ENCODE measurements around the gene GDF2.

The GDF2 gene

GRCh38 chr10:47322300-47323061 lies at the start of gene GDF2:
TSS of gene GDF2 (plus strand) at chr10:47322454. CDS start at chr10:47322669, 215 bp downstream.
- TF ChIP-seq, protein P1, sequence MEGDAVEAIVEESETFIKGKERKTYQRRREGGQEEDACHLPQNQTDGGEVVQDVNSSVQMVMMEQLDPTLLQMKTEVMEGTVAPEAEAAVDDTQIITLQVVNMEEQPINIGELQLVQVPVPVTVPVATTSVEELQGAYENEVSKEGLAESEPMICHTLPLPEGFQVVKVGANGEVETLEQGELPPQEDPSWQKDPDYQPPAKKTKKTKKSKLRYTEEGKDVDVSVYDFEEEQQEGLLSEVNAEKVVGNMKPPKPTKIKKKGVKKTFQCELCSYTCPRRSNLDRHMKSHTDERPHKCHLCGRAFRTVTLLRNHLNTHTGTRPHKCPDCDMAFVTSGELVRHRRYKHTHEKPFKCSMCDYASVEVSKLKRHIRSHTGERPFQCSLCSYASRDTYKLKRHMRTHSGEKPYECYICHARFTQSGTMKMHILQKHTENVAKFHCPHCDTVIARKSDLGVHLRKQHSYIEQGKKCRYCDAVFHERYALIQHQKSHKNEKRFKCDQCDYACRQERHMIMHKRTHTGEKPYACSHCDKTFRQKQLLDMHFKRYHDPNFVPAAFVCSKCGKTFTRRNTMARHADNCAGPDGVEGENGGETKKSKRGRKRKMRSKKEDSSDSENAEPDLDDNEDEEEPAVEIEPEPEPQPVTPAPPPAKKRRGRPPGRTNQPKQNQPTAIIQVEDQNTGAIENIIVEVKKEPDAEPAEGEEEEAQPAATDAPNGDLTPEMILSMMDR (IDR thresholded peaks at IDR 0.05; ENCODE audit: low read depth, low read length, missing control alignments) = no peak
- no peak for DNase-seq (ENCODE audit: extremely low read depth, low read depth)
- no peak within 1 kb of the TSS for H3K4me3 ChIP-seq (replicated peaks; ENCODE audit: low read depth, low read length)

DNA sequence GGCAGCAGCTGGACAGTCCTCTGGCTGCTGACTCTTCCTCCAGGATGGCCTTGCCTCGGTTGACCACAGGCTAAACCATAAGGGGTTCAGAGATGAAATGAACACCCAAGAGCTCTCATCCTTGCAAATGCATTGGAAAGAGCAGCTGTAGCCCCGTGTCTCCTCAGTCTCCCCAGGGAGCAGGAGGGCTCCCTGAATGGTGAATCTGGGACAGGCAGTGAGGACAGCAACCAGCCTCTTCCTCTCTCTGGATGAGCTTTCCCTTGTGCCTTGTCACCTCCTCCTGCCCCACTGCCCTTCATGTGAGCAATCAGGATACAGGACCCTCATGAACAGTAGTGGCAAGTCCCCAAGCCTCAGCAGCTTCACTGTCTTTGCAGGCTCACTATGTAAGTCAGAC lies 46.2 kb upstream of the GDF2 start:
- H3K4me3 ChIP-seq (replicated peaks; ENCODE audit: low read depth, low read length) = no peak overlapping the region
- TF ChIP-seq, protein P1 (IDR thresholded peaks at IDR 0.05; ENCODE audit: low read depth, low read length, missing control alignments) = no peak
- no peak for DNase-seq (ENCODE audit: extremely low read depth, low read depth)

DNA sequence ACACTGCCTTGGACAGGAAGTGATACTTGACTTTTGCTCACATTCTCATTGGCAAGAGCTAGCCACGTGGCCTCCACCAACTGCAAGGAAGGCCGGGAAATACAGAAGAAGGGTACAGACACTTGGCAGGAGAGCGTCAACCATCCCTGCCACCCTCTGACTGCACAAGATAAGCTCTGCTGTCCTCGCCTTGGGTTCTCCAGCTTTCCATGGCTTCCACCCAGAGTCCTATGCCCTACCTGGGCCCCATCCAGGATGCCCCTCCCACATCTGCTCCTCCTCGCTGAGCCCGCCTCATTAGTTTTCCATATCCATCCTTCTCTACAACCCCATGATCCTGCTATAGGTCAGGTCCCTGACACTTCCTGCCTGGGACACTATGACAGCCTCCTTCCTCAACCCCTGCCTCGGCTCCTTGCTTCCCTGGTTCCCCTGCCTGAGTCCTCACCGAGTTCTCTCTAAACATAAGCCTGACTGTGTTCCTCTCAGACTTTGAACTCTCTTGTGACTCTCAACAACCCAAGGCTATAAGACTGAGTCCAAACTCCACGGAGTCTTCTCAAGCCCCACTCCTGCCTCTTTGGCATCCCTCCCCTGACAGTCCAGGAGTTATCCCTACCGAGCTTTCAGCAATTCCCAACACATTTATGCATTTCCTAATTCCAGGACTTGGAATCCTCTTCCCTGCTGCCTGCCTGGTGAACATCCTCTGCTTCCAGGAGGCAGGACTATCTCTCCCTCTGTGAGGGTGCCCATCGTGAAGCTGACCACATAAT lies 45.5 kb upstream of the GDF2 start:
- TF ChIP-seq, protein P1 (IDR thresholded peaks at IDR 0.05; ENCODE audit: low read depth, low read length, missing control alignments) = no peak
- DNase-seq (ENCODE audit: extremely low read depth, low read depth) = no peak
- H3K4me3 ChIP-seq (replicated peaks; ENCODE audit: low read depth, low read length) = no peak overlapping the region

DNA sequence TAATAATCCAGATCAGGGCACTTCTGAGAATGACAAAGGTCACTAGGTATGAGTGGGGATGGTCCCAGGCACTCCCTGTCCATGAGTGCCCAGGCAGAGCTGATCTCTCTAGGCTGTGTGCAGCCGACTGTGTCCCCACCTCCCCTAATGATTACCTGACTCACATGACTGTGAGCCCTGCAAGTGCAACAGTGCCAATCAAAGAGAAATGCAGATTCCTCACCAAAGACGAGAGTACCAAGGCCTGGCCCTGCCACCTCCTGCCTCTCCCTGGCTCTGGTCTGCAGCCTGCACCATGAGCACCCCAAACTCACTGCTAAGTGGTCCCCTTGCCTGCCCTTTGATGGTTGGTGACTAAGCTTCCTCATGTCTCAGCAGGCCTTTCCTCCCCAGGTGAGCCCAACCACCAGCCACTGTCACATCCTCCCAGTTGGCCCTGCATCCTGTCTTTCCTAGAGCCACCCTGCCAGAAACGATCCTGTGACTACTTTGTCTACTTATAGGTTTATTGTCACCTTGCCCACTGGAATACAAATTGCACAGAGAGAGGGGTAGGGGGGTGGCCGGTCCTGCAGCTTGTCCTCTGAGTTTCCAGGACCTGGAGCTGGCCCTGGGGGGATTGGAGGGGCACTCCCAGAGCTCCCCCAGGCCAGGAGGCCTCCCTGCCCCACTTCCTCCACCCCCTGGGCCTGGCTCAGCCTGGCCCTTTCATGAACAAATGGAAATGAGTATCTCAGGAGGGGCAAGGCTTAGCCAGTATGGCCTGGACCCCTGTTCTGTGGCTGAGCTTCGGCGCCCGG lies 44.7 kb upstream of the GDF2 start:
- no peak for DNase-seq (ENCODE audit: extremely low read depth, low read depth)
- TF ChIP-seq, protein P1 (IDR thresholded peaks at IDR 0.05; ENCODE audit: low read depth, low read length, missing control alignments) = no peak
- no peak overlapping the region for H3K4me3 ChIP-seq (replicated peaks; ENCODE audit: low read depth, low read length)

DNA sequence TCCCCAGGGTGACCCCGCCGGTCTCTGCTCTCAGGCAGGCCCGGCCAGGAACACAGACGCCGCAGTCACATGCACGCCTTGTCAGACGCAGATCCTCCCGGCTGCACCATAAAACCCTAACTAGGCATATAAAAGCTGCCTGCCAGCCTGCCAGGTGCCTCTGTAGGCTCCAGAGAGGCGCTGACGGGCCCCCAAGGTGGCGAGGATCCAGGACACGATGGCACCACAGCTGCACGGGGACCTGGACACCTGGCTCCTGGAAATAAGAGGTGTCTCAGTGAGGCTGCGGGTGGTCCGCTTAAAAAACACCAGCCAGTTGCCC lies 44.1 kb upstream of the GDF2 start:
- no peak for DNase-seq (ENCODE audit: extremely low read depth, low read depth)
- TF ChIP-seq, protein P1 (IDR thresholded peaks at IDR 0.05; ENCODE audit: low read depth, low read length, missing control alignments) = no peak
- H3K4me3 ChIP-seq (replicated peaks; ENCODE audit: low read depth, low read length) = no peak overlapping the region

DNA sequence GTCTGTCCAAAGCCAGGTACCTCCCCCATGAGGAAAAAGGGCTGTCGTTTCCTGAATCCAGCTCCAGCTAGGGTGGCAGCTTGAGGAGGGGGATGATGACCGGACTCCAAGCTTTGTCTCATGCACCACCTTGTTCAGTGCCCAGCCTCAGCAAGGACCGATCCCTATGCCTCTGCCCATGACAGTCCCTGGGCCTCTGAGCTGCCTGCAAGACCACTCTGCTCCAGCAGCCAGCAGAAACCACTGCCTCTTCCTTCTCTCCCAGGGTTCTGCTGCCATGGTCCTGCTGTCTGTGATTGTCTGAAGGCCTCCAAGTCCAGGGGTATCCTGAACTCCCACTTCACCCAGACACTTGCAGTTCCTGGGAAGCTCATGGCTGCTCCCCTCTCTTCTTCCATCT lies 43.5 kb upstream of the GDF2 start:
- TF ChIP-seq, protein P1 (IDR thresholded peaks at IDR 0.05; ENCODE audit: low read depth, low read length, missing control alignments) = no peak
- DNase-seq (ENCODE audit: extremely low read depth, low read depth) = no peak
- H3K4me3 ChIP-seq (replicated peaks; ENCODE audit: low read depth, low read length) = no peak overlapping the region

All from HFF-Myc (cell line).